Limb (tissue), 2 donors: ENCODE data around the gene KISS1R.

Source experiments
- DNase-seq, 2 donors: peaks; one replicate each; pipeline ENCODE4 v3.0.0-alpha.2; 2016; ENCODE audit errors: extremely low spot score in 2 of 2

The KISS1R gene

GRCh38 chr19:899336-900042, 17.6 kb upstream of the KISS1R start:
- no peak for DNase-seq

- DNase-seq, result no peak
Measured at GRCh38 chr19:900043-900301, 17.2 kb upstream of the KISS1R start.

- DNase-seq, result no peak
Measured at GRCh38 chr19:900302-901111, 16.6 kb upstream of the KISS1R start.

- DNase-seq, result no peak
Measured at GRCh38 chr19:901216-902092, 15.7 kb upstream of the KISS1R start.

GRCh38 chr19:902093-902370, 15.1 kb upstream of the KISS1R start:
- no peak for DNase-seq

GRCh38 chr19:902446-903226, 14.5 kb upstream of the KISS1R start:
- DNase-seq, result no peak

GRCh38 chr19:903266-903797, 13.8 kb upstream of the KISS1R start:
- peak in 1 of 2 donors; percentile 51 for DNase-seq

GRCh38 chr19:904545-904944, 12.6 kb upstream of the KISS1R start:
- no peak for DNase-seq

- no peak for DNase-seq
Measured at GRCh38 chr19:906480-906879, 10.7 kb upstream of the KISS1R start.

- DNase-seq, result no peak
Measured at GRCh38 chr19:907183-907853, 9.8 kb upstream of the KISS1R start.

GRCh38 chr19:911197-912033, 5.7 kb upstream of the KISS1R start:
- peak in 1 of 2 donors; percentile 48 for DNase-seq

- DNase-seq, result no peak
Measured at GRCh38 chr19:912181-913079, 4.7 kb upstream of the KISS1R start.

GRCh38 chr19:913080-913748, 3.9 kb upstream of the KISS1R start, which contains the start of gene R3HDM4:
TSS of gene R3HDM4 (minus strand) at chr19:913219. CDS start at chr19:913157, 62 bp downstream.
- peak in 1 of 2 donors; percentile 91 for DNase-seq

- peak in 1 of 2 donors; percentile 56 for DNase-seq
Measured at GRCh38 chr19:916645-917322, 349 bp upstream of the KISS1R start.

GRCh38 chr19:918152-918437, 962 bp downstream of the KISS1R start:
- DNase-seq, result no peak

- peak in 1 of 2 donors; percentile 46 for DNase-seq
Measured at GRCh38 chr19:918481-919198, 1.5 kb downstream of the KISS1R start.
